C4-2B (cell line): Measurements from ENCODE around the gene RNF150.

ENCODE experiments used
- CTCF ChIP-seq: fragments of 450-650 bp; conservative IDR thresholded peaks from 2 replicates; pipeline ENCODE4 v1.5.1; 2017; ENCODE audit warnings: mild to moderate bottlenecking
- ZFX ChIP-seq: fragments of 450-650 bp; IDR thresholded peaks from 2 replicates; pipeline ENCODE4 v1.6.1; 2017

DNA sequence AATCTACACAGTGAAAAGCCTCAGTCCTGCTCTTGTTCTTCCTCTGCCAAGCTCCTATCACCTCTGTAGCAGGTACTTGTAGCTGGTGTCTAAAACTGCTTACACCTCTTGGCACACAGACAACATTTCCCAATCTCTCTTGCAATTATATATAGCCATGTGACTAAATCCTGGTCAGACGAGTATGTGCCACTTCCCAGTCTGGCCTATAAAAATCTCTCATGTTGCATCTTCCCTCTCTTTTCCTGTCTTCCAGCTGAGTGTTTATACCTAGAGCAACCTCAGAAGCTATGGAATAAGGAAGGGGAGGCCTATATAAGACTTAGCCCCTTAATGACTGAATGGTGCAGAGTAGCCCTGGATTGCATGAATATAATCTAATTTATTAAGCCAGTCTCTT lies 105.8 kb downstream of the RNF150 start:
- TF ChIP-seq CTCF (no peak), ZFX (no peak)
